SK-N-MC (cell line): ENCODE measurements around the gene CKAP2.
"Not testable (repeated sequence)": the region's sequence is repeated elsewhere in the genome, so short reads cannot be mapped to it uniquely, and the experiment has no call there.

ENCODE experiments used
- EZH2 ChIP-seq: fragments of 200-600 bp; sonication (generic); IDR thresholded peaks from one replicate; pipeline ENCODE4 v1.6.1; 2017; ENCODE audit warnings: antibody characterized with exemption
- FOXP2 ChIP-seq: optimal IDR thresholded peaks from 2 replicates; pipeline ENCODE3; 2011; ENCODE audit warnings: mild to moderate bottlenecking, moderate library complexity; ENCODE audit not compliant: insufficient read depth; ENCODE audit errors: extremely low read length, control extremely low read depth
- POLR2AphosphoS5 ChIP-seq: IDR thresholded peaks from 2 replicates; pipeline ENCODE4 v1.6.1; 2012; ENCODE audit warnings: mild to moderate bottlenecking, low read depth, low read length, borderline replicate concordance

- not testable (repeated sequence) for TF ChIP-seq POLR2AphosphoS5, EZH2, FOXP2
Measured at GRCh38 chr13:52488763-52489162, 33.5 kb downstream of the CKAP2 start.
